SK-N-SH (cell line): Measurements from ENCODE around the gene RD3L. TPM values are rescaled to one million over a fixed set of nuclear protein-coding genes. Genes with fewer than 3 reads are reported as not detected.

ENCODE experiments used
- CTCF ChIA-PET: fragments of 300-600, 350-600 bp; formaldehyde crosslinking; extraction: SDS; loops from one replicate; lab custom pipeline; 2021; lab: Yijun Ruan, JAX
- POLR2A ChIA-PET: fragments of 350-600 bp; sonication (Branson Sonifier 250); formaldehyde crosslinking; extraction: SDS; loops from one replicate; lab custom pipeline; 2020; ENCODE audit warnings: antibody characterized with exemption, inconsistent platforms; lab: Yijun Ruan, JAX
- DNase-seq: peaks from one replicate; pipeline ENCODE4 v3.0.0; 2012
- H2AFZ ChIP-seq: fragments of 200-600 bp; sonication (generic); 2 replicates; pipeline ENCODE4 v1.8.1; 2016; ENCODE audit warnings: antibody characterized with exemption, mild to moderate bottlenecking, low read depth
- H3F3A ChIP-seq: fragments of 200-600 bp; sonication (generic); replicated peaks from 2 replicates; pipeline ENCODE3; 2016; ENCODE audit warnings: antibody characterized with exemption, mild to moderate bottlenecking; ENCODE audit not compliant: insufficient read depth
- H3K27ac ChIP-seq, 2 experiments: fragments of 200-500 bp in 1 of 2; fragments of 200-600 bp in 1 of 2; sonication (Bioruptor generic) in 1 of 2; sonication (generic), shearing (Covaris generic) in 1 of 2; 2 replicates each; pipeline versions ENCODE4 v1.5.1 to v1.6.1; 2014 to 2016; ENCODE audit warnings: low read depth in 2 of 2, inconsistent platforms in 1 of 2, low read length in 1 of 2, mild to moderate bottlenecking in 1 of 2, mixed read lengths in 1 of 2
- H3K27me3 ChIP-seq: fragments of 200-600 bp; sonication (generic), shearing (Covaris generic); 2 replicates; pipeline ENCODE4 v1.6.1; 2016; ENCODE audit warnings: mixed run types; ENCODE audit not compliant: insufficient read depth
- H3K36me3 ChIP-seq, 2 experiments: fragments of 200-500 bp in 1 of 2; fragments of 200-600 bp in 1 of 2; sonication (Bioruptor generic) in 1 of 2; sonication (generic) in 1 of 2; replicated peaks in 1 of 2; 2 replicates each; pipeline versions ENCODE3 to v1.5.1; 2014 to 2016; ENCODE audit warnings: low read length in 1 of 2, mild to moderate bottlenecking in 1 of 2; ENCODE audit not compliant: insufficient read depth in 2 of 2, control insufficient read depth in 1 of 2
- H3K4me1 ChIP-seq, 2 experiments: fragments of 200-500 bp in 1 of 2; fragments of 200-600 bp in 1 of 2; sonication (Bioruptor generic) in 1 of 2; sonication (generic), shearing (Covaris generic) in 1 of 2; 2 replicates each; pipeline versions ENCODE4 v1.5.1 to v1.6.1; 2014 to 2016; ENCODE audit warnings: low read depth in 1 of 2, low read length in 1 of 2, mixed run types in 1 of 2; ENCODE audit not compliant: insufficient read depth in 2 of 2, control insufficient read depth in 1 of 2
- H3K4me2 ChIP-seq: fragments of 200-600 bp; sonication (generic), shearing (Covaris generic); 2 replicates; pipeline ENCODE4 v1.6.1; 2017; ENCODE audit warnings: mixed run types
- H3K4me3 ChIP-seq, 2 experiments: fragments of 200-500 bp in 1 of 2; fragments of 200-600 bp in 1 of 2; sonication (Bioruptor generic) in 1 of 2; sonication (generic), shearing (Covaris generic) in 1 of 2; 2 replicates each; pipeline versions ENCODE4 v1.5.1 to v1.8.1; 2014 to 2016; ENCODE audit warnings: low read depth in 2 of 2, inconsistent platforms in 1 of 2, low read length in 1 of 2, mild to moderate bottlenecking in 1 of 2, mixed read lengths in 1 of 2, moderate library complexity in 1 of 2
- H3K79me2 ChIP-seq: fragments of 200-600 bp; sonication (generic); 2 replicates; pipeline ENCODE4 v1.8.1; 2017; ENCODE audit warnings: mild to moderate bottlenecking; ENCODE audit not compliant: insufficient read depth
- H3K9ac ChIP-seq: fragments of 200-600 bp; sonication (generic); 2 replicates; pipeline ENCODE4 v1.6.1; 2017; ENCODE audit warnings: mixed run types
- H3K9me2 ChIP-seq: fragments of 200-600 bp; sonication (generic); 2 replicates; pipeline ENCODE4 v1.6.1; 2017; ENCODE audit warnings: mixed run types
- H3K9me3 ChIP-seq: fragments of 200-600 bp; sonication (generic); 2 replicates; pipeline ENCODE4 v1.6.1; 2017; ENCODE audit warnings: mixed run types, mild to moderate bottlenecking, moderate library complexity
- H4K20me1 ChIP-seq: fragments of 200-600 bp; sonication (generic); 2 replicates; pipeline ENCODE4 v1.6.1; 2017; ENCODE audit warnings: mild to moderate bottlenecking, mixed run types; ENCODE audit not compliant: insufficient read depth
- CHD2 ChIP-seq: fragments of 150-350 bp; IDR thresholded peaks from 2 replicates; pipeline ENCODE4 v1.6.1; 2018; ENCODE audit warnings: low read length; ENCODE audit not compliant: partially characterized antibody
- ELF1 ChIP-seq: IDR thresholded peaks from 2 replicates; pipeline ENCODE4 v1.4.0; 2012
- EP300 ChIP-seq, 2 experiments: IDR thresholded peaks; 2 replicates each; pipeline versions ENCODE4 v1.4.0 to v1.6.1; 2012; ENCODE audit warnings: borderline replicate concordance in 1 of 2, low read depth in 1 of 2, low read length in 1 of 2
- FOXM1 ChIP-seq: IDR thresholded peaks from 2 replicates; pipeline ENCODE4 v1.4.0; 2012; ENCODE audit warnings: low read depth, mild to moderate bottlenecking
- GATA2 ChIP-seq: sonication (generic); formaldehyde crosslinking; IDR thresholded peaks from 2 replicates; pipeline ENCODE4 v1.5.0; 2020; ENCODE audit warnings: mild to moderate bottlenecking, missing genetic modification reagents
- MEF2A ChIP-seq: IDR thresholded peaks from 2 replicates; pipeline ENCODE4 v1.4.0; 2012; ENCODE audit warnings: low read depth, borderline replicate concordance
- NFIC ChIP-seq: IDR thresholded peaks from 2 replicates; pipeline ENCODE4 v1.4.0; 2012; ENCODE audit warnings: borderline replicate concordance
- NRF1 ChIP-seq: IDR thresholded peaks from 2 replicates; pipeline ENCODE4 v1.6.1; 2012; ENCODE audit warnings: low read depth, mild to moderate bottlenecking, low read length
- PBX3 ChIP-seq: IDR thresholded peaks from 2 replicates; pipeline ENCODE4; 2012
- RAD21 ChIP-seq: IDR thresholded peaks from 2 replicates; pipeline ENCODE4 v1.6.1; 2012; ENCODE audit warnings: mild to moderate bottlenecking, low read length
- RCOR1 ChIP-seq: fragments of 150-350 bp; IDR thresholded peaks from 2 replicates; pipeline ENCODE4 v1.6.1; 2017; ENCODE audit warnings: antibody characterized with exemption, low read length
- RFX5 ChIP-seq: IDR thresholded peaks from 2 replicates; pipeline ENCODE4 v1.6.1; 2012; ENCODE audit warnings: mild to moderate bottlenecking, improper control_type of control experiment, low read length
- TAF1 ChIP-seq: IDR thresholded peaks from 2 replicates; pipeline ENCODE4 v1.6.1; 2012; ENCODE audit warnings: low read depth, mild to moderate bottlenecking, low read length, moderate library complexity, borderline replicate concordance
- TCF12 ChIP-seq: IDR thresholded peaks from 2 replicates; pipeline ENCODE4 v1.4.0; 2012
- TEAD4 ChIP-seq: IDR thresholded peaks from 2 replicates; pipeline ENCODE4 v1.4.0; 2012; ENCODE audit warnings: mild to moderate bottlenecking, borderline replicate concordance; ENCODE audit not compliant: insufficient read depth
- USF1 ChIP-seq: IDR thresholded peaks from 2 replicates; pipeline ENCODE4 v1.4.0; 2012; ENCODE audit warnings: low read depth, borderline replicate concordance
- YY1 ChIP-seq: IDR thresholded peaks from 2 replicates; pipeline ENCODE4 v1.4.0; 2012; ENCODE audit warnings: low read depth, mild to moderate bottlenecking
- ZBTB33 ChIP-seq: IDR thresholded peaks from 2 replicates; pipeline ENCODE4 v1.4.0; 2012; ENCODE audit warnings: low read depth, borderline replicate concordance
- WGBS: methylation state at CpG from one replicate; pipeline ENCODE4 v1.1.6; 2017; ENCODE audit warnings: low lambda C conversion rate; 5-methylcytosine and 5-hydroxymethylcytosine counted together
- polyA plus RNA-seq, 3 experiments: library from polyadenylated mRNA; depleted of rRNA; stranded (reverse); fragments of >200 nt; gene quantifications; 2 replicates each; pipeline ENCODE4 v1.2.3, GENCODE V29; 2012
- TF ChIP-seq, protein P1 (sequence below): fragments of 200-600 bp; sonication (generic); IDR thresholded peaks from 2 replicates; pipeline ENCODE4 v1.6.1; 2017; ENCODE audit warnings: antibody characterized with exemption, mild to moderate bottlenecking, moderate library complexity
- TF ChIP-seq, protein P2 (sequence below): IDR thresholded peaks from 2 replicates; pipeline ENCODE4 v1.4.0; 2012; ENCODE audit warnings: low read depth

RD3L gene
- polyA plus RNA-seq, 1 of the 3 experiments (the other 2 are of a cell fraction): not detected

- TF ChIP-seq, protein P1, sequence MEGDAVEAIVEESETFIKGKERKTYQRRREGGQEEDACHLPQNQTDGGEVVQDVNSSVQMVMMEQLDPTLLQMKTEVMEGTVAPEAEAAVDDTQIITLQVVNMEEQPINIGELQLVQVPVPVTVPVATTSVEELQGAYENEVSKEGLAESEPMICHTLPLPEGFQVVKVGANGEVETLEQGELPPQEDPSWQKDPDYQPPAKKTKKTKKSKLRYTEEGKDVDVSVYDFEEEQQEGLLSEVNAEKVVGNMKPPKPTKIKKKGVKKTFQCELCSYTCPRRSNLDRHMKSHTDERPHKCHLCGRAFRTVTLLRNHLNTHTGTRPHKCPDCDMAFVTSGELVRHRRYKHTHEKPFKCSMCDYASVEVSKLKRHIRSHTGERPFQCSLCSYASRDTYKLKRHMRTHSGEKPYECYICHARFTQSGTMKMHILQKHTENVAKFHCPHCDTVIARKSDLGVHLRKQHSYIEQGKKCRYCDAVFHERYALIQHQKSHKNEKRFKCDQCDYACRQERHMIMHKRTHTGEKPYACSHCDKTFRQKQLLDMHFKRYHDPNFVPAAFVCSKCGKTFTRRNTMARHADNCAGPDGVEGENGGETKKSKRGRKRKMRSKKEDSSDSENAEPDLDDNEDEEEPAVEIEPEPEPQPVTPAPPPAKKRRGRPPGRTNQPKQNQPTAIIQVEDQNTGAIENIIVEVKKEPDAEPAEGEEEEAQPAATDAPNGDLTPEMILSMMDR: no peak
- TF ChIP-seq NRF1 (no peak), YY1 (no peak)
Observed at GRCh38 chr14:103941462-103941861, 867 bp downstream of the RD3L start (continued).

DNA sequence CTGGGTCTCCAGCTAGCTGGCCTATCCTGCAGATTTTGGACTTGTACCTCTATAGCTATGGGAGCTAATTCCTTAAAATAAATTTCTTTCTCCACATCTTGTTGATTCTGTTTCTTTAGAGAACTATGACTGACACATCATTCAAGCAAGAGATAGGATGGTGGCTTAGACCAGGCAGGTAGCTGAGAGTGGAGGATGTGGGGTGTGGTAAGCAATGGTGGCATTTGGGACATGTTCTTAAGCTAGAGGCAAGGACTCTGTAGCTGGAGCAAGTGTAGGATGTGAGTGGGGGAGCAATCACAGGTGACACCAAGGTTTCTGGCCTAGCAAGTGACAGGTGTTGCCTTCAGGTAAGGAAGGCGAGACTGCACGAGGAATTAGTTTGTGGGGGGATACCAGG lies 7.2 kb downstream of the RD3L start:
- no peak for DNase-seq
- H3K36me3 ChIP-seq: no peaks in the 10 kb centered on the region
- H3K9ac ChIP-seq: no peak overlapping the region
- H3K27ac ChIP-seq: no peak overlapping the region
- H3K4me3 ChIP-seq: no peak overlapping the region
- no peak overlapping the region for H3K4me2 ChIP-seq
- no peaks in the 10 kb centered on the region for H3K79me2 ChIP-seq
- no peak overlapping the region for H2AFZ ChIP-seq
- CTCF ChIA-PET: interaction anchor here (1.0 kb wide), 1 partner anchor 25 kb away, joined by 4 read pairs; no protein-coding TSS in a partner anchor
- peaks cover 13% of the 10 kb centered on the region; the same call in 1 of the 2 replicates for H3K27me3 ChIP-seq
- no peaks in the 10 kb centered on the region for H3K9me2 ChIP-seq
- no peaks in the 10 kb centered on the region for H4K20me1 ChIP-seq
- H3F3A ChIP-seq: no peaks in the 10 kb centered on the region
- POLR2A ChIA-PET: interaction anchor here (0.8 kb wide), 1 partner anchor 57 kb away, joined by 3 read pairs; no protein-coding TSS in a partner anchor
- TF ChIP-seq EP300 (IDR thresholded peaks at IDR 0.05; ENCODE audit: borderline replicate concordance in 1 of 2, low read depth in 1 of 2, low read length in 1 of 2) (no peak), TAF1 (no peak), RAD21 (no peak), RFX5 (no peak), USF1 (no peak), PBX3 (no peak), GATA2 (CRISPR knock-in tag) (no peak), ELF1 (no peak), CHD2 (no peak), YY1 (no peak), RCOR1 (no peak), MEF2A (no peak), FOXM1 (no peak), TEAD4 (no peak), ZBTB33 (no peak), TCF12 (no peak), NFIC (no peak)
- TF ChIP-seq, protein P2, sequence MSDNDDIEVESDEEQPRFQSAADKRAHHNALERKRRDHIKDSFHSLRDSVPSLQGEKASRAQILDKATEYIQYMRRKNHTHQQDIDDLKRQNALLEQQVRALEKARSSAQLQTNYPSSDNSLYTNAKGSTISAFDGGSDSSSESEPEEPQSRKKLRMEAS: no peak
- H3K9me3 ChIP-seq: no peaks in the 10 kb centered on the region
- 35% methylated on average over 2 of the region's 2 CpGs for WGBS
- H3K4me1 ChIP-seq: no peaks in the 10 kb centered on the region
